ENCODE measurements around the gene HACL1.

Gene HACL1

GRCh38 chr3:15637131-15637951, 36.0 kb upstream of the HACL1 start:
- WGBS, result 95% methylated on average over 7 of the region's 7 CpGs
- Histone ChIP-seq H3K27ac (ENCODE audit: low read depth, low read length) (no peak overlapping the region), H3K9me3 (ENCODE audit: insufficient read depth, low read depth, low read length) (no peaks in the 10 kb centered on the region), H3K4me1 (ENCODE audit: insufficient read depth, low read length) (peaks cover 35% of the 10 kb centered on the region), H3K4me3 (ENCODE audit: low read length) (no peak overlapping the region), H3K36me3 (ENCODE audit: insufficient read depth, low read length) (no peaks in the 10 kb centered on the region; the same call in 1 of the 2 replicates), H3K9ac (ENCODE audit: low read depth, low read length) (no peak overlapping the region), H3K27me3 (ENCODE audit: insufficient read depth, low read length) (no peaks in the 10 kb centered on the region)

DNA sequence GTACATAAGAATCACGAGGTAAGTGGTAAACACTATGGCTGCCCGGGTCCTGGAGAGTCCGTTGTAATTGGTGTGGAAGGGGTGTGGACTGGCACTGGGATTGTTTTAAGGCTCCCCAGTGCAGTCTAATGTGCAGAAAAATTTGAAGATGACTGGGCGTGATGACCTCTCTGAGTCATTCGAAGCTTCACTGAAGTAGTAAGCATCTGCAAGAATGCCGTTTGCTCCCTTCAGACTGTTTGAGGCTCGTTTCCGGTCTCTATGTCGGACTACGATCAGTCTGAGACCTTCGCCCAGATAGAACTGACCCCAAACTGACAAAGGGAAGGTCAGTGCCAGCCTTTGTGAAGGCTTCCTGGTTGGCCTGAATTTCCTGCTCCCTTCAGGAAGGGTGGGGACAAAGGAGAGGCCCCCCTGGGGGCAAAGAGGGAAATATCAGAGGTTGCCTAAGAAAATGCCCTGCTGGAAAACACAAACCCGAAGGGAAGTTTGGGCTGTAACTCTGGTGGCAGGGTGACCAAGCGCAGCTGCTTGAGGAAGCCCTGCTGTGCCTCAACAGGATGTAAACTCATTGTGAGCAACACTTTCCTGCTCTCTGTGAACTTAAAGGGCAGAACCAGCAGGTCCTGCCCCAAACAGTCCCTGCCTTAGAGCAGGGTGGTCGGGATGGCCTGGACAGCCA, 34.8 kb upstream of the HACL1 start:
- Histone ChIP-seq H3K27me3 (ENCODE audit: insufficient read depth, low read length) (no peaks in the 10 kb centered on the region), H3K27ac (ENCODE audit: low read depth, low read length) (no peak overlapping the region), H3K36me3 (ENCODE audit: insufficient read depth, low read length) (no peaks in the 10 kb centered on the region; the same call in 1 of the 2 replicates), H3K9me3 (ENCODE audit: insufficient read depth, low read depth, low read length) (no peaks in the 10 kb centered on the region), H3K9ac (ENCODE audit: low read depth, low read length) (no peak overlapping the region), H3K4me1 (ENCODE audit: insufficient read depth, low read length) (peaks cover 47% of the 10 kb centered on the region), H3K4me3 (ENCODE audit: low read length) (no peak overlapping the region)
- WGBS, result 92% methylated on average over 14 of the region's 14 CpGs

GRCh38 chr3:15635121-15635661, 33.8 kb upstream of the HACL1 start:
- Histone ChIP-seq H3K36me3 (ENCODE audit: insufficient read depth, low read length) (no peaks in the 10 kb centered on the region; the same call in 1 of the 2 replicates), H3K27me3 (ENCODE audit: insufficient read depth, low read length) (no peaks in the 10 kb centered on the region), H3K4me1 (ENCODE audit: insufficient read depth, low read length) (peaks cover 57% of the 10 kb centered on the region), H3K27ac (ENCODE audit: low read depth, low read length) (no peak overlapping the region), H3K9ac (ENCODE audit: low read depth, low read length) (no peak overlapping the region), H3K9me3 (ENCODE audit: insufficient read depth, low read depth, low read length) (no peaks in the 10 kb centered on the region), H3K4me3 (ENCODE audit: low read length) (no peak overlapping the region)
- WGBS, result 95% methylated on average over 13 of the region's 13 CpGs

DNA sequence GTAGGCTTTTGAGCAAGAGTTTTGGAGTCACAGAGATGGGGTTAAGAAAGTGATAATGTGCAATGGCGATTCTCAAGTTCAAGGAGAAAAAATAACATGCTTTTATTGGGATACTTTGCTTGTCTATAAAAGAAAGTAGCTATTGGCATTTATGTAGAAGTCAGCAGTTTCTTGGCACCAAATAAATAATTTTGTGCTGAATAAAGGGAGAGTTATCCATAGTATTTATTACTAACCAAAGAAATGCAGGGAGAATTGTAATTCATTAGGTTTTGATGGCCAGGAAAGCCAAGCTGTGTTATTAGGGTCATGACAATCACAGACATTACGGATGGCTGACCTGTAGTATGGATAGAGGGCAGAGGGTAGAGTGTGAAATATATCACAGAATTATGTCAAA, 33.3 kb upstream of the HACL1 start:
- Histone ChIP-seq H3K4me1 (ENCODE audit: insufficient read depth, low read length) (peaks cover 62% of the 10 kb centered on the region), H3K9me3 (ENCODE audit: insufficient read depth, low read depth, low read length) (no peaks in the 10 kb centered on the region), H3K4me3 (ENCODE audit: low read length) (no peak overlapping the region), H3K27ac (ENCODE audit: low read depth, low read length) (no peak overlapping the region; the same call in 1 of the 2 replicates), H3K36me3 (ENCODE audit: insufficient read depth, low read length) (no peaks in the 10 kb centered on the region; the same call in 1 of the 2 replicates), H3K27me3 (ENCODE audit: insufficient read depth, low read length) (no peaks in the 10 kb centered on the region), H3K9ac (ENCODE audit: low read depth, low read length) (no peak overlapping the region)
- WGBS, result 91% methylated on average over 2 of the region's 2 CpGs

GRCh38 chr3:15633766-15634598, 32.6 kb upstream of the HACL1 start:
- WGBS, result 87% methylated on average over 3 of the region's 4 CpGs
- Histone ChIP-seq H3K27ac (ENCODE audit: low read depth, low read length) (peak overlapping the region; percentile 80), H3K4me1 (ENCODE audit: insufficient read depth, low read length) (peaks cover 62% of the 10 kb centered on the region), H3K4me3 (ENCODE audit: low read length) (no peak overlapping the region), H3K9me3 (ENCODE audit: insufficient read depth, low read depth, low read length) (no peaks in the 10 kb centered on the region), H3K27me3 (ENCODE audit: insufficient read depth, low read length) (no peaks in the 10 kb centered on the region), H3K9ac (ENCODE audit: low read depth, low read length) (peak overlapping the region; percentile 9; the same call in 1 of the 2 replicates), H3K36me3 (ENCODE audit: insufficient read depth, low read length) (no peaks in the 10 kb centered on the region; the same call in 1 of the 2 replicates)

- no peak overlapping the region; the same call in 1 of the 2 replicates for H3K9ac ChIP-seq (ENCODE audit: low read depth, low read length)
- no peaks in the 10 kb centered on the region for H3K9me3 ChIP-seq (ENCODE audit: insufficient read depth, low read depth, low read length)
- WGBS, result 42% methylated on average over 4 of the region's 5 CpGs
- peaks cover 62% of the 10 kb centered on the region for H3K4me1 ChIP-seq (ENCODE audit: insufficient read depth, low read length)
- H3K27ac ChIP-seq (ENCODE audit: low read depth, low read length), result peak overlapping the region; percentile 80; the same call in 1 of the 2 replicates
- no peaks in the 10 kb centered on the region; the same call in 1 of the 2 replicates for H3K36me3 ChIP-seq (ENCODE audit: insufficient read depth, low read length)
- H3K27me3 ChIP-seq (ENCODE audit: insufficient read depth, low read length), result no peaks in the 10 kb centered on the region
- no peak overlapping the region for H3K4me3 ChIP-seq (ENCODE audit: low read length)
Observed at GRCh38 chr3:15633159-15633558, 31.8 kb upstream of the HACL1 start.

DNA sequence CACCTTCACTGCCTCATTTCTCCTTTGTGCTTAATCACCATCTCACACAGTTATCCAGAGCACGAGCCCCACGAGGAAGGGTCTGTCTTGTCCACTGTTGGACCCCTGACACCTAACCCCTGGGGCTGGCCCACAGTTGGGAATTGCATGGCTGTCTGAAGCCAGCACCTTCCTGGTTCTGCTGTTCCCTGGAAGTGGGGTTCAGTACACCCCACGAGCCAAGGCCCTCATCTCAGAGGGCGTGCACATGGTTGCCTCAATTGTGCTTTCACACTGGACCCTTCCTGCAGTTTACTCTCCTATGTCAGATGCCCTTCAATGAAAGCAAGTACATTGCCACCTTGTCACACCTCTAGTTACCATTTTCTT, 30.8 kb upstream of the HACL1 start:
- H3K4me1 ChIP-seq (ENCODE audit: insufficient read depth, low read length), result peaks cover 62% of the 10 kb centered on the region
- peak overlapping the region; percentile 76; the same call in 1 of the 2 replicates for H3K27ac ChIP-seq (ENCODE audit: low read depth, low read length)

GRCh38 chr3:15631426-15632211, 30.2 kb upstream of the HACL1 start:
- H3K4me1 ChIP-seq (ENCODE audit: insufficient read depth, low read length), result peaks cover 62% of the 10 kb centered on the region
- 71% methylated on average over 12 of the region's 12 CpGs for WGBS
- peak overlapping the region; percentile 76 for H3K27ac ChIP-seq (ENCODE audit: low read depth, low read length)

More for the DNA sequence above, 30.8 kb upstream of the HACL1 start:
- no peak overlapping the region for H3K4me3 ChIP-seq (ENCODE audit: low read length)
- H3K9ac ChIP-seq (ENCODE audit: low read depth, low read length), result no peak overlapping the region
- H3K9me3 ChIP-seq (ENCODE audit: insufficient read depth, low read depth, low read length), result no peaks in the 10 kb centered on the region
- WGBS, result 90% methylated on average over 4 of the region's 4 CpGs
- H3K36me3 ChIP-seq (ENCODE audit: insufficient read depth, low read length), result no peaks in the 10 kb centered on the region; the same call in 1 of the 2 replicates
- no peaks in the 10 kb centered on the region for H3K27me3 ChIP-seq (ENCODE audit: insufficient read depth, low read length)

GRCh38 chr3:15630646-15631350, 29.4 kb upstream of the HACL1 start:
- H3K9ac ChIP-seq (ENCODE audit: low read depth, low read length), result no peak overlapping the region
- 45% methylated on average over 8 of the region's 8 CpGs for WGBS

More at GRCh38 chr3:15631426-15632211, 30.2 kb upstream of the HACL1 start:
- no peak overlapping the region for H3K4me3 ChIP-seq (ENCODE audit: low read length)
- H3K27me3 ChIP-seq (ENCODE audit: insufficient read depth, low read length), result no peaks in the 10 kb centered on the region
- H3K36me3 ChIP-seq (ENCODE audit: insufficient read depth, low read length), result no peaks in the 10 kb centered on the region; the same call in 1 of the 2 replicates
- H3K9me3 ChIP-seq (ENCODE audit: insufficient read depth, low read depth, low read length), result no peaks in the 10 kb centered on the region
- no peak overlapping the region for H3K9ac ChIP-seq (ENCODE audit: low read depth, low read length)

More at GRCh38 chr3:15630646-15631350, 29.4 kb upstream of the HACL1 start:
- H3K4me1 ChIP-seq (ENCODE audit: insufficient read depth, low read length), result peaks cover 56% of the 10 kb centered on the region
- H3K27ac ChIP-seq (ENCODE audit: low read depth, low read length), result 0 out of 2 replicates have a peak overlapping the region, but pooled peaks have one; percentile 10
- no peaks in the 10 kb centered on the region for H3K9me3 ChIP-seq (ENCODE audit: insufficient read depth, low read depth, low read length)
- no peak overlapping the region for H3K4me3 ChIP-seq (ENCODE audit: low read length)
- no peaks in the 10 kb centered on the region for H3K27me3 ChIP-seq (ENCODE audit: insufficient read depth, low read length)
- no peaks in the 10 kb centered on the region; the same call in 1 of the 2 replicates for H3K36me3 ChIP-seq (ENCODE audit: insufficient read depth, low read length)

All from HUES64 (cell line).